Smooth muscle cell (in vitro differentiated cells): Measurements from ENCODE around the gene ITGA2. TPM values are rescaled to one million over a fixed set of nuclear protein-coding genes. Genes with fewer than 3 reads are reported as not detected.
A peak's percentile ranks its signal among the peaks of the same experiment; 100 is the strongest.

ENCODE experiments used
- DNase-seq: peaks from one replicate; lab custom pipeline; 2025; ENCODE audit not compliant: unreplicated experiment; lab: John Stamatoyannopoulos, UW
- H2AFZ ChIP-seq: fragments of 200-600 bp; sonication (generic); 2 replicates; pipeline ENCODE4 v1.6.0; 2016; ENCODE audit warnings: antibody characterized with exemption, low read depth, mild to moderate bottlenecking
- H3F3A ChIP-seq: fragments of 200-600 bp; sonication (generic); 2 replicates; pipeline ENCODE4 v1.6.0; 2017; ENCODE audit warnings: antibody characterized with exemption, low read depth
- H3K27ac ChIP-seq: fragments of 200-600 bp; sonication (generic); 2 replicates; pipeline ENCODE4 v1.5.1; 2016; ENCODE audit warnings: low read depth, mild to moderate bottlenecking
- H3K27me3 ChIP-seq: fragments of 200-600 bp; sonication (generic); 2 replicates; pipeline ENCODE4 v1.6.1; 2016; ENCODE audit warnings: low read depth, mild to moderate bottlenecking
- H3K36me3 ChIP-seq: fragments of 200-600 bp; sonication (generic); 2 replicates; pipeline ENCODE4 v1.5.1; 2016; ENCODE audit warnings: low read depth
- H3K4me1 ChIP-seq: fragments of 200-600 bp; sonication (generic); 2 replicates; pipeline ENCODE4 v1.5.1; 2016; ENCODE audit warnings: low read depth
- H3K4me2 ChIP-seq: fragments of 200-600 bp; sonication (generic); 2 replicates; pipeline ENCODE4 v1.6.0; 2016; ENCODE audit warnings: mild to moderate bottlenecking
- H3K4me3 ChIP-seq: fragments of 200-600 bp; sonication (generic); 2 replicates; pipeline ENCODE4 v1.5.1; 2016; ENCODE audit warnings: mild to moderate bottlenecking
- H3K79me2 ChIP-seq: fragments of 200-600 bp; sonication (generic); 2 replicates; pipeline ENCODE4 v1.6.0; 2016; ENCODE audit warnings: low read depth, mild to moderate bottlenecking
- H3K9ac ChIP-seq: fragments of 200-600 bp; sonication (generic); 2 replicates; pipeline ENCODE4 v1.6.0; 2016; ENCODE audit warnings: low read depth
- H3K9me3 ChIP-seq: fragments of 200-600 bp; sonication (generic); replicated peaks from 2 replicates; pipeline ENCODE4 v1.5.1; 2016; ENCODE audit warnings: low read depth
- H4K20me1 ChIP-seq: fragments of 200-600 bp; sonication (generic); 2 replicates; pipeline ENCODE4 v1.6.0; 2016; ENCODE audit warnings: low read depth
- CTCF ChIP-seq: fragments of 200-600 bp; sonication (generic); IDR thresholded peaks from 2 replicates; pipeline ENCODE4 v1.5.1; 2017; ENCODE audit warnings: borderline replicate concordance, mild to moderate bottlenecking, antibody characterized with exemption; ENCODE audit not compliant: insufficient read depth, poor library complexity, severe bottlenecking
- WGBS: methylation state at CpG from one replicate; pipeline ENCODE4 v1.1.7; 2016; ENCODE audit warnings: low lambda C conversion rate; 5-methylcytosine and 5-hydroxymethylcytosine counted together
- polyA plus RNA-seq: library from polyadenylated mRNA; unstranded; fragments of >200 nt; fragmentation: Nextera tagmentation; extraction: Ambion mirVana; gene quantifications from 2 replicates; pipeline ENCODE4 v1.2.1, GENCODE V29; 2016
- total RNA-seq: library from RNA; depleted of rRNA; stranded (reverse); fragments of >200 nt; gene quantifications from 2 replicates; pipeline ENCODE4 v1.2.3, GENCODE V29; 2014

ITGA2 gene
- total and polyA plus RNA-seq, 2 experiments from 2014 or later, result 1.5 to 19.2 TPM

GRCh38 chr5:52945040-52945439 is 44.1 kb upstream of the ITGA2 start:
- Histone ChIP-seq H3K36me3 (peaks cover 7% of the 10 kb centered on the region), H3K9me3 (no peaks in the 10 kb centered on the region), H3K4me2 (no peak overlapping the region), H2AFZ (no peak overlapping the region), H3K79me2 (peaks cover 17% of the 10 kb centered on the region), H3K4me1 (peaks cover 13% of the 10 kb centered on the region), H3K9ac (no peak overlapping the region), H3K27me3 (no peaks in the 10 kb centered on the region), H3F3A (peaks cover 11% of the 10 kb centered on the region), H3K4me3 (no peak overlapping the region), H4K20me1 (peaks cover 10% of the 10 kb centered on the region), H3K27ac (peak overlapping the region; percentile 93)
- no peak for TF ChIP-seq CTCF
- no peak for DNase-seq
- 85% methylated on average over 4 of the region's 4 CpGs for WGBS

- Histone ChIP-seq H3K79me2 (peaks cover under 1% of the 10 kb centered on the region), H3K36me3 (no peaks in the 10 kb centered on the region), H3K9ac (no peak overlapping the region), H3F3A (peaks cover 11% of the 10 kb centered on the region), H3K4me2 (peak overlapping the region; percentile 40), H3K27ac (peak overlapping the region; percentile 93), H3K4me3 (no peak overlapping the region), H4K20me1 (peaks cover 4% of the 10 kb centered on the region), H2AFZ (no peak overlapping the region), H3K27me3 (no peaks in the 10 kb centered on the region), H3K4me1 (peaks cover 13% of the 10 kb centered on the region), H3K9me3 (no peaks in the 10 kb centered on the region)
- no peak for DNase-seq
- 70% methylated on average over 4 of the region's 4 CpGs for WGBS
- TF ChIP-seq CTCF, result no peak
Measured at GRCh38 chr5:52947208-52947607, 41.9 kb upstream of the ITGA2 start.

GRCh38 chr5:52947851-52948250 is 41.3 kb upstream of the ITGA2 start:
- Histone ChIP-seq H3F3A (peaks cover 11% of the 10 kb centered on the region), H4K20me1 (peaks cover 3% of the 10 kb centered on the region), H3K9ac (peak overlapping the region; percentile 31), H3K9me3 (no peaks in the 10 kb centered on the region), H3K4me2 (peak overlapping the region; percentile 40), H3K36me3 (no peaks in the 10 kb centered on the region), H3K4me1 (peaks cover 13% of the 10 kb centered on the region), H3K79me2 (no peaks in the 10 kb centered on the region), H3K27ac (peak overlapping the region; percentile 93), H2AFZ (no peak overlapping the region), H3K4me3 (no peak overlapping the region), H3K27me3 (no peaks in the 10 kb centered on the region)
- TF ChIP-seq CTCF, result no peak
- DNase-seq, result no peak

- H2AFZ ChIP-seq, result no peak overlapping the region
- no peaks in the 10 kb centered on the region for H3K79me2 ChIP-seq
- peaks cover 13% of the 10 kb centered on the region for H3K4me1 ChIP-seq
- peak; percentile 72 for TF ChIP-seq CTCF
- WGBS, result 12% methylated on average over 1 of the region's 1 CpG
- H3K4me3 ChIP-seq, result no peak overlapping the region
- H3K36me3 ChIP-seq, result no peaks in the 10 kb centered on the region
- DNase-seq, result no peak
- H3F3A ChIP-seq, result peaks cover 11% of the 10 kb centered on the region
- H3K27ac ChIP-seq, result peak overlapping the region; percentile 93
- peak overlapping the region; percentile 40 for H3K4me2 ChIP-seq
- peak overlapping the region; percentile 21 for H3K9ac ChIP-seq
- no peaks in the 10 kb centered on the region for H3K27me3 ChIP-seq
- no peaks in the 10 kb centered on the region for H4K20me1 ChIP-seq
- H3K9me3 ChIP-seq, result no peaks in the 10 kb centered on the region
Measured at GRCh38 chr5:52948418-52949076, 40.6 kb upstream of the ITGA2 start.
